Prostate gland (tissue), 2 donors: ENCODE measurements around the gene KAZALD1. TPM values are rescaled to one million over a fixed set of nuclear protein-coding genes. Genes with fewer than 3 reads are reported as not detected.

ENCODE experiments used
- DNase-seq: peaks from one replicate; pipeline ENCODE4 v3.0.0-alpha.2; 2019; ENCODE audit warnings: low spot score
- H3K27ac ChIP-seq, 2 donors: fragments of 200-600 bp; sonication (generic); 2 replicates each; pipeline ENCODE4 v1.5.1; 2017 to 2019
- H3K27me3 ChIP-seq: fragments of 200-600 bp; sonication (generic); replicated peaks from 2 replicates; pipeline ENCODE4 v1.5.1; 2019; ENCODE audit not compliant: insufficient read depth
- H3K36me3 ChIP-seq, 2 donors: fragments of 200-600 bp; sonication (generic); 1 replicate in 1 of 2; 2 replicates in 1 of 2; pipeline versions ENCODE4 v1.5.1 to v1.8.1; 2017 to 2019
- H3K4me1 ChIP-seq: fragments of 200-600 bp; sonication (generic); replicated peaks from 2 replicates; pipeline ENCODE4 v1.5.1; 2019
- H3K4me3 ChIP-seq, 2 donors: fragments of 200-600 bp; sonication (generic); 2 replicates each; pipeline ENCODE4 v1.5.1; 2017 to 2019
- H3K9me3 ChIP-seq: fragments of 200-600 bp; sonication (generic); 2 replicates; pipeline ENCODE4 v1.5.1; 2017
- POLR2A ChIP-seq: fragments of 450-650 bp; IDR thresholded peaks from one replicate; pipeline ENCODE4 v1.6.1; 2016; ENCODE audit warnings: antibody characterized with exemption, mild to moderate bottlenecking
- POLR2AphosphoS5 ChIP-seq: sonication (generic); formaldehyde crosslinking; IDR thresholded peaks from one replicate; pipeline ENCODE4 v1.6.1; 2017; ENCODE audit warnings: antibody characterized with exemption
- WGBS: methylation state at CpG from one replicate; pipeline ENCODE4 v1.1.5; 2018; 5-methylcytosine and 5-hydroxymethylcytosine counted together
- intact Hi-C: fragments of 100-400 bp; cut with DNase I; formaldehyde crosslinking; loops from one replicate; pipeline ENCODE4 v1.14.2; 2022
- total RNA-seq, 2 donors: library from RNA; depleted of rRNA; stranded (reverse); fragments of >200 nt; gene quantifications; one replicate each; pipeline ENCODE4 v1.1.0, GENCODE V29; 2016
- TF ChIP-seq, protein P1 (sequence below), 4 experiments: fragments of 200-600 bp in 2 of 4; fragments of 450-650 bp in 2 of 4; sonication (generic) in 2 of 4; IDR thresholded peaks; 1 replicate in 3 of 4; 2 replicates in 1 of 4; pipeline ENCODE4 v1.5.1; 2016 to 2019; ENCODE audit warnings: antibody characterized with exemption in 4 of 4, mild to moderate bottlenecking in 2 of 4, moderate library complexity in 2 of 4

KAZALD1 gene
- total RNA-seq, 2 donors from 2014 or later: 9.8 to 24.4 TPM

DNA sequence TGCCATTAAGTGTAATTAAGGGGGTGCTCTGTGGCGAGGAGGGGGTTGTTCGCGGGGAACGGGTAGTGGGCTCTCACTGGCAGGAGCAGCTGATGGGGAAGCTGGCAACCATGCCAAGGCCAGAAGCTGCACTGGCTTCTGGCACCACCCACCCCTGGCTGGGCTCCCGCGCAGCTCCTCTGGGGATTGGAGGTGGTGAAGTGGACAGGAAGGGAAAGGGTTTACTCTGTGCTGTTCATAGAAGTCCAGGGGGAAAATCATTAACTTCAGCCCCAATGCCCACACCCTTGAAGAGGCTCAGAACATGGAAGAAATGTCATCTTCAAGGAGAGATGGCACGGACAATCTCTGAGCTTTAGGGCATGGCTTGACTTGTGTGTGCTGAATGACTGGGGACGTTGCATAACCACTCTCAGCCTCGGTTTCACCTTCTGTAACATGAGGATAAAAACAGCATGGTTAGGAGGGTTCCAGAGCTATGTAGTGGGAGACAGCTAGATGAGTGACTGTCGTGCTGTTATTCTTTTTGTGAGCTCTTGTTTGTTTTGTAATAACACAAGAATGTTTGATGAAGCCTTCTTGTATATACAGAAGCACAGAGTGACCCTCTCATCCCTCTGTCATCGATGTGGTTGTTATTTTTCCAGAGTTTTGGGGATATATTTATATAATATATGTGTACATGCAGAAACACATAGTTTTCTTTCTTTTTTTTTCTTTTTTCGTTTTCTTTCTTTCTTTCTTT, 29.9 kb downstream of the KAZALD1 start:
- Histone ChIP-seq H3K27me3 (peaks cover 9% of the 10 kb centered on the region), H3K36me3 (no peaks in the 10 kb centered on the region), H3K4me1 (no peaks in the 10 kb centered on the region), H3K4me3 (no peak overlapping the region), H3K9me3 (no peaks in the 10 kb centered on the region), H3K27ac (no peak overlapping the region)
- TF ChIP-seq POLR2AphosphoS5: no peak
- TF ChIP-seq POLR2A: no peak
- TF ChIP-seq, protein P1, sequence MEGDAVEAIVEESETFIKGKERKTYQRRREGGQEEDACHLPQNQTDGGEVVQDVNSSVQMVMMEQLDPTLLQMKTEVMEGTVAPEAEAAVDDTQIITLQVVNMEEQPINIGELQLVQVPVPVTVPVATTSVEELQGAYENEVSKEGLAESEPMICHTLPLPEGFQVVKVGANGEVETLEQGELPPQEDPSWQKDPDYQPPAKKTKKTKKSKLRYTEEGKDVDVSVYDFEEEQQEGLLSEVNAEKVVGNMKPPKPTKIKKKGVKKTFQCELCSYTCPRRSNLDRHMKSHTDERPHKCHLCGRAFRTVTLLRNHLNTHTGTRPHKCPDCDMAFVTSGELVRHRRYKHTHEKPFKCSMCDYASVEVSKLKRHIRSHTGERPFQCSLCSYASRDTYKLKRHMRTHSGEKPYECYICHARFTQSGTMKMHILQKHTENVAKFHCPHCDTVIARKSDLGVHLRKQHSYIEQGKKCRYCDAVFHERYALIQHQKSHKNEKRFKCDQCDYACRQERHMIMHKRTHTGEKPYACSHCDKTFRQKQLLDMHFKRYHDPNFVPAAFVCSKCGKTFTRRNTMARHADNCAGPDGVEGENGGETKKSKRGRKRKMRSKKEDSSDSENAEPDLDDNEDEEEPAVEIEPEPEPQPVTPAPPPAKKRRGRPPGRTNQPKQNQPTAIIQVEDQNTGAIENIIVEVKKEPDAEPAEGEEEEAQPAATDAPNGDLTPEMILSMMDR (IDR thresholded peaks at IDR 0.05): no peak
- no peak for DNase-seq
- intact Hi-C loops: no loop called here
- 41% methylated on average over 12 of the region's 12 CpGs for WGBS

DNA sequence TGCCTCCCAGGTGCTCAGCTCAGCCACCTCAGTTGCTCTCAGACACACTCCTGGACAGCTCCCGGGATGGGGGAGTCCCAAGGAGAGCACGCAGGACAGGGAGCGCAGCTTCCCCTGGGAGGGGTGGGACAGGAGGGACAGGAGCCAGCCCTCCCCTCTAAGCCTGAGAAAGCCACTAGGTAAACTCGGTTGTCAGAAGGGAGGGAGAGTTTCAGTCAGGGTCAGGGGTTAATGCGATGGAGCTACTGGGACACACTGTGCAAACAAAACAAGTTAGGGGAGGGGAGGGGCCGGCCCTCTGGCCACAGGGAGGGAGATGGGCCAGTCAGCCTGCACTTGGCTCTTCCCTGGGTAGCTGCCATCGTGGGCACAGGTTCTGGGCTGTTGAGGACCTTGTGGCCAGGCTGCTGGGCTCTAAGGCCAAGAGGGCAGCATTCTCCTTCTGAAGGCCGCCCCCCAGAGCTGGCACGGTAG, 31.1 kb downstream of the KAZALD1 start:
- WGBS: 46% methylated on average over 8 of the region's 9 CpGs

DNA sequence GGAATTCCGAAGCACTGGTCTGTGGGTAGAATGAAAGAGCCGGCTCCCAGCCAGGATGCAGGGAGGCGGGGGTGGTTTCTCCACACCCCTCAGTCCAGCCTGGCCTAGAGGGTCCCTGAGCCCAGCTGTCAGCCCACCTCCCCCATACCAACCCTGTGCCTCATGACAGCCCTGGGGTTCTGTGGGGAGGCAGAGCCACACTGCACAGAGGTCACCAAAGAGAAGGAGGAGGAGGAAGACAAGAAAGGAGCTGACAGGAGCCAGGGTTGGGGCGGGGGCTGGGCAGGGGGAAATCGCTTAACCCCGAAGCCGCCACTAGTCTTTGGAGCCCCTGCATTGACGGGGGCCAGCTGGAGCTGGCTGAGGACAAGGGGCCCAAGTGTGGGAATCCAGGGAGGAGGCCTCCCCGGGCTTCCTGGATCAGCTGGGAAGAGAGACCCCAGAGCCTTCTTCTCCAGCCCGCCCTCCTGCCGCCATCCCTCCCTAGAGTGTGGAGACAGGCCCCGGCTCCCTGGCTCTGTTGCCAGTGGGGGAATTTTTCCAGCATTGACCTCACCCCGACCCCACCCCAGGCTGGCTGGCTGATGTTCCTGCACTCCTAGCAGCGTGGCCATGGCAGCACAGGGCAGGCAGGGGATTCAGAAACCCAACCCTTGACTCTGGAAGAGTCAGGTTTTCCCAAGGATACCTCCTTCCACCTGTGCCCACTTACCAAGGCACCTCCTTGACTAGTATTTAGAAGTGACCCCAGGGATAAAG, 32.5 kb downstream of the KAZALD1 start:
- TF ChIP-seq POLR2A: no peak
- TF ChIP-seq, protein P1 (IDR thresholded peaks at IDR 0.05): no peak
- TF ChIP-seq POLR2AphosphoS5: no peak
- 62% methylated on average over 14 of the region's 14 CpGs for WGBS
- Histone ChIP-seq H3K27ac (no peak overlapping the region), H3K27me3 (no peaks in the 10 kb centered on the region), H3K9me3 (no peaks in the 10 kb centered on the region), H3K36me3 (no peaks in the 10 kb centered on the region), H3K4me1 (no peaks in the 10 kb centered on the region), H3K4me3 (no peak overlapping the region)
- intact Hi-C loops: no loop called here
- DNase-seq: no peak

More for the DNA sequence above, 31.1 kb downstream of the KAZALD1 start:
- H3K9me3 ChIP-seq: no peaks in the 10 kb centered on the region
- no peaks in the 10 kb centered on the region for H3K4me1 ChIP-seq
- TF ChIP-seq POLR2AphosphoS5 (no peak), POLR2A (no peak)
- TF ChIP-seq, protein P1 (IDR thresholded peaks at IDR 0.05): no peak
- intact Hi-C loops: no loop called here
- no peak for DNase-seq
- H3K27me3 ChIP-seq: peaks cover 4% of the 10 kb centered on the region
- no peaks in the 10 kb centered on the region for H3K36me3 ChIP-seq
- H3K27ac ChIP-seq: no peak overlapping the region
- no peak overlapping the region for H3K4me3 ChIP-seq

DNA sequence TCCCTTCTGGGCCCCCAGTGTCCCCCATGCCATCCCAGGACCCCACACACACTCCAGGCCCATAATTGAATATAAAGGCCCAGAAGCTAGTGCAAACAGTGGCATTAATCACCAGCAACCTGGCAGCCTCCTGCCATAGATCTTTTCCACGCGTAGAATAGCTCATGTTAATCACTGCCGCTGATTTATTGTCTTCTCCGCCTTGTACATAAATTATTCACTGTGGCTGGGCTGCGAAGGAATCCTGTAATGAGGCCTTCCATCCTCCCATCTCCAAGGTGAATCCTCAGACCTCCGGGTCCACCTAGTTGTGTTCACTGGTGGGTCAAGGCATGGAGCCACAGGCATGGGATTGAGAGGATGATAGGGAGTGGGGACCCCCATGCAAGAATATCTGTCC, 33.2 kb downstream of the KAZALD1 start:
- 49% methylated on average over 6 of the region's 6 CpGs for WGBS
- H3K9me3 ChIP-seq: no peaks in the 10 kb centered on the region
- no peaks in the 10 kb centered on the region for H3K36me3 ChIP-seq
- no peak for DNase-seq
- intact Hi-C loops: no loop called here
- H3K27ac ChIP-seq: no peak overlapping the region
- H3K27me3 ChIP-seq: no peaks in the 10 kb centered on the region
- H3K4me3 ChIP-seq: no peak overlapping the region
- no peak for TF ChIP-seq POLR2A
- TF ChIP-seq POLR2AphosphoS5: no peak
- TF ChIP-seq, protein P1 (IDR thresholded peaks at IDR 0.05): no peak
- no peaks in the 10 kb centered on the region for H3K4me1 ChIP-seq
